ENCODE results near the gene UBAC2. TPM values are rescaled to one million over a fixed set of nuclear protein-coding genes. Genes with fewer than 3 reads are reported as not detected.

Gene UBAC2
- total and polyA plus RNA-seq, 2 donors (not counting 3 experiments of a cell fraction or from before 2014, with no cell fraction given) = 45.7 to 54.4 TPM

DNA sequence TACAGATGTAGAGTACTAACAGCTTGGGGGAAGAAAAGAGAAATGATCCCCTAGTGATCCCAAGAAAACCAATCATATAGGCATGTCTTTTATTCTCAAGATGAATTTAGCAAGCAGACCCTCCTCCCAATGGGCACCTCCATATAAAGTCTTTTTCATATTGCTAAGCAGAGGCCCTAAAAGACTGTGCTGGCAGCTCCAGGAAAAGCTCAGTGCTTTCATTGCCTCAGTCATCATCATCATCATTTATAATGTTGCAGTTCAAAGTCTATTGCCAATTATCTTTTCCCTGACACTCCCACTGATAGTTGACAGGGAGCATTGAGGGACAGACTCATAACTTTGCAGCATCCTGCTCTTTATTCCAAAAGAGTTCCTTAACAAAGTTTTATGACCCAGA lies 93.5 kb downstream of the UBAC2 start:
- Histone ChIP-seq H3K79me2 (ENCODE audit: control insufficient read depth, insufficient read depth, low read length) (no peaks in the 10 kb centered on the region), H3K27me3 (ENCODE audit: control insufficient read depth in 2 of 2, insufficient read depth in 2 of 2, low read length in 2 of 2) (no peaks in the 10 kb centered on the region), H3K9me1 (replicated peaks; ENCODE audit: control insufficient read depth, extremely low read depth, insufficient read depth, low read length) (no peaks in the 10 kb centered on the region), H3K4me3 (replicated peaks in 1 of 3; ENCODE audit: insufficient read depth in 1 of 3, low read depth in 1 of 3, low read length in 3 of 3) (no peak overlapping the region), H2AFZ (ENCODE audit: low read depth, low read length) (no peak overlapping the region), H3K36me3 (ENCODE audit: control insufficient read depth in 2 of 2, extremely low read depth in 1 of 2, insufficient read depth in 2 of 2, low read length in 2 of 2) (no peaks in the 10 kb centered on the region), H3K4me2 (ENCODE audit: insufficient read depth, low read length) (no peak overlapping the region), H3K27ac (ENCODE audit: insufficient read depth, low read depth, low read length) (no peak overlapping the region), H4K20me1 (replicated peaks; ENCODE audit: control insufficient read depth, extremely low read depth, insufficient read depth, low read length) (no peaks in the 10 kb centered on the region), H3K9ac (replicated peaks; ENCODE audit: extremely low read depth, insufficient read depth, low read length) (no peak overlapping the region), H3K4me1 (ENCODE audit: control insufficient read depth, extremely low read depth, insufficient read depth, low read length) (no peaks in the 10 kb centered on the region), H3K9me3 (replicated peaks; ENCODE audit: control insufficient read depth, insufficient read depth, low read length) (no peaks in the 10 kb centered on the region)
- no TSS peak for BruUV-seq (replicated peaks)
- ChIA-PET CTCF (interaction anchor here (1.3 kb wide), 1 partner anchor 10 kb away, joined by 3 read pairs; no protein-coding TSS in a partner anchor), POLR2A (interaction anchor here (0.5 kb wide), 1 partner anchor 44 kb away, joined by 3 read pairs; no protein-coding TSS in a partner anchor)
- dilution Hi-C loops (cut with MboI; ENCODE audit: extremely low pct_ligation_motif_present, low sequenced_read_pairs) = no loop called here
- TF ChIP-seq, protein P1, sequence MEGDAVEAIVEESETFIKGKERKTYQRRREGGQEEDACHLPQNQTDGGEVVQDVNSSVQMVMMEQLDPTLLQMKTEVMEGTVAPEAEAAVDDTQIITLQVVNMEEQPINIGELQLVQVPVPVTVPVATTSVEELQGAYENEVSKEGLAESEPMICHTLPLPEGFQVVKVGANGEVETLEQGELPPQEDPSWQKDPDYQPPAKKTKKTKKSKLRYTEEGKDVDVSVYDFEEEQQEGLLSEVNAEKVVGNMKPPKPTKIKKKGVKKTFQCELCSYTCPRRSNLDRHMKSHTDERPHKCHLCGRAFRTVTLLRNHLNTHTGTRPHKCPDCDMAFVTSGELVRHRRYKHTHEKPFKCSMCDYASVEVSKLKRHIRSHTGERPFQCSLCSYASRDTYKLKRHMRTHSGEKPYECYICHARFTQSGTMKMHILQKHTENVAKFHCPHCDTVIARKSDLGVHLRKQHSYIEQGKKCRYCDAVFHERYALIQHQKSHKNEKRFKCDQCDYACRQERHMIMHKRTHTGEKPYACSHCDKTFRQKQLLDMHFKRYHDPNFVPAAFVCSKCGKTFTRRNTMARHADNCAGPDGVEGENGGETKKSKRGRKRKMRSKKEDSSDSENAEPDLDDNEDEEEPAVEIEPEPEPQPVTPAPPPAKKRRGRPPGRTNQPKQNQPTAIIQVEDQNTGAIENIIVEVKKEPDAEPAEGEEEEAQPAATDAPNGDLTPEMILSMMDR (IDR thresholded peaks at IDR 0.05; ENCODE audit: extremely low read depth in 1 of 2, insufficient read depth in 1 of 2, low read depth in 1 of 2, low read length in 2 of 2) = no peak
- TF ChIP-seq JUN (IDR thresholded peaks at IDR 0.05; ENCODE audit: borderline replicate concordance, insufficient read depth, insufficient read length, low read depth) = no peak
- no peak for TF ChIP-seq MAX (IDR thresholded peaks at IDR 0.05; ENCODE audit: insufficient read depth, insufficient read length)
- FAIRE-seq = no peak
- no peak for DNase-seq (ENCODE audit: low read depth, low spot score)
- intact Hi-C loops (cut with micrococcal nuclease) = no loop called here

DNA sequence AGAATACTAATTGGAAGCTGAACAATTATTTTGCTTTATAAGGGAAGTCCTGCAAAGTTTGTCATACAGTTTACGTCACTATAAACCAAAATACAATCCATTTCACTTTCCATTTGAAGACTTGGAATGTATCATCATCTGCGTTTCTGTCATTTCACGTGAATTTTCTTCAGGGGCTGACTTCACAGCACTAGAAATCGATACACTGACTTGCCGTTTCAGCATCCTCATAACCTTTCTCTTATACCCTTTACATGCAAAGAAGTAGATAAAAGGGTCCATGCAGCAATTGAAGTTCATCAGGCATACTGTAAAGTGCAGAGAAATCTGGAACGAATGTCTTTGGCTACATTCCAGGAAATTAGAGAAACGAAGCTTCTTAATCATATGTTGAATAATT lies 94.3 kb downstream of the UBAC2 start:
- no TSS peak for BruUV-seq (replicated peaks)
- Histone ChIP-seq H3K27ac (ENCODE audit: insufficient read depth, low read depth, low read length) (no peak overlapping the region), H3K79me2 (ENCODE audit: control insufficient read depth, insufficient read depth, low read length) (no peaks in the 10 kb centered on the region), H3K4me1 (ENCODE audit: control insufficient read depth, extremely low read depth, insufficient read depth, low read length) (no peaks in the 10 kb centered on the region), H3K9ac (replicated peaks; ENCODE audit: extremely low read depth, insufficient read depth, low read length) (no peak overlapping the region), H3K27me3 (ENCODE audit: control insufficient read depth in 2 of 2, insufficient read depth in 2 of 2, low read length in 2 of 2) (no peaks in the 10 kb centered on the region), H3K9me1 (replicated peaks; ENCODE audit: control insufficient read depth, extremely low read depth, insufficient read depth, low read length) (no peaks in the 10 kb centered on the region), H2AFZ (ENCODE audit: low read depth, low read length) (no peak overlapping the region), H3K9me3 (replicated peaks; ENCODE audit: control insufficient read depth, insufficient read depth, low read length) (no peaks in the 10 kb centered on the region), H3K36me3 (ENCODE audit: control insufficient read depth in 2 of 2, extremely low read depth in 1 of 2, insufficient read depth in 2 of 2, low read length in 2 of 2) (no peaks in the 10 kb centered on the region), H3K4me3 (replicated peaks in 1 of 3; ENCODE audit: insufficient read depth in 1 of 3, low read depth in 1 of 3, low read length in 3 of 3) (no peak overlapping the region), H4K20me1 (replicated peaks; ENCODE audit: control insufficient read depth, extremely low read depth, insufficient read depth, low read length) (no peaks in the 10 kb centered on the region), H3K4me2 (ENCODE audit: insufficient read depth, low read length) (no peak overlapping the region)
- dilution Hi-C loops (cut with MboI; ENCODE audit: extremely low pct_ligation_motif_present, low sequenced_read_pairs) = no loop called here
- intact Hi-C loops (cut with micrococcal nuclease) = no loop called here
- DNase-seq (ENCODE audit: low read depth, low spot score) = no peak
- ChIA-PET POLR2A (no interaction called here), CTCF (interaction anchor here (1.3 kb wide), 1 partner anchor 9 kb away, joined by 3 read pairs; no protein-coding TSS in a partner anchor)
- no peak for FAIRE-seq
- no peak for TF ChIP-seq POLR2AphosphoS5 (IDR thresholded peaks at IDR 0.05; ENCODE audit: insufficient read depth, low read depth, low read length)
- no peak for TF ChIP-seq MYC (IDR thresholded peaks at IDR 0.05; ENCODE audit: low read depth, low read length)
- no peak for TF ChIP-seq GATA2 (IDR thresholded peaks at IDR 0.05; ENCODE audit: insufficient read depth, insufficient read length, low read depth, low read length)
- TF ChIP-seq MAX (IDR thresholded peaks at IDR 0.05; ENCODE audit: insufficient read depth, insufficient read length) = no peak
- no peak for TF ChIP-seq JUN (IDR thresholded peaks at IDR 0.05; ENCODE audit: borderline replicate concordance, insufficient read depth, insufficient read length, low read depth)
- no peak for TF ChIP-seq FOS (IDR thresholded peaks at IDR 0.05; ENCODE audit: borderline replicate concordance, insufficient read depth, low read length)
- TF ChIP-seq EZH2 (IDR thresholded peaks at IDR 0.05; ENCODE audit: borderline replicate concordance, low read depth, low read length, severe bottlenecking) = no peak
- no peak for TF ChIP-seq POLR2A (IDR thresholded peaks at IDR 0.05; ENCODE audit: low read depth, low read length)
- TF ChIP-seq, protein P1 (IDR thresholded peaks at IDR 0.05; ENCODE audit: extremely low read depth in 1 of 2, insufficient read depth in 1 of 2, low read depth in 1 of 2, low read length in 2 of 2) = no peak
